GM12892 (cell line): Measurements from ENCODE around the gene WHAMM.

Source experiments
- POLR2A ChIP-seq: IDR thresholded peaks from 2 replicates; pipeline ENCODE4 v1.6.1; 2011; ENCODE audit warnings: low read depth, low read length, control low read depth
- POLR2AphosphoS5 ChIP-seq: IDR thresholded peaks from 2 replicates; pipeline ENCODE4 v1.6.1; 2011; ENCODE audit warnings: low read depth, low read length, control low read depth

DNA sequence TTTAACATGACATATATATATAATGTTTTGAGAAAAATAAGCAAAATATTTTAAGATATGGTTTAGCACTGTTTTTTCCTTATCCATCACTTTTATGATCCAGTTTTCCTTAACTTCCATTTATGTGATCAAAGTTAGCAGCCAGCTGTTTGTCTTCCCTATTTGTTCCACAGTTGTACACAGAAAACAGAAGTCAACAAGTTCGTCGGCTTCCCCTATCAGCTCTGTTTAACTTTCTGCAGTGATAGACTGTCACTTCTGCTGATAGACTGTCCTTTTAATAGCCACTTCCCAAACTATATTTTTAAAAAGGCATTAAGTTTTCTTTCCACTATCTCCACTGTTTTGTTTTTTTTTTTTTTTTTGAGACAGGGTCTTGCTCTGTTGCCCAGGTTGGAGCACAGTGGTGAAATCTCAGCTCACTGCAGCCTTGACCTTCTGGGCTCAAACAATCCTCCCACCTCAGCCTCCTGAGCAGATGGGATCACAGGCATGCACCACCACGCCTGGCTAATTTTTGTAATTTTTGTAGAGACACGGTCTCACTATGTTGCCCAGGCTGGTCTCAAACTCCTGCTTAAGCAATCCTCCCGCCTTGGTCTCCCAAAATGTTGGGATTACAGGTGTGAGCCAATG lies 10.8 kb upstream of the WHAMM start:
- TF ChIP-seq POLR2A (no peak), POLR2AphosphoS5 (no peak)
